GM21360 (cell line): ENCODE results near the gene ARHGEF19.

ENCODE experiments used
- ATAC-seq: cut with Tn5 transposase; IDR thresholded peaks from one replicate; pipeline ENCODE4 v1.9.1; 2021; ENCODE audit warnings: mild to moderate bottlenecking, moderate library complexity; ENCODE audit not compliant: unreplicated experiment

Gene ARHGEF19

DNA sequence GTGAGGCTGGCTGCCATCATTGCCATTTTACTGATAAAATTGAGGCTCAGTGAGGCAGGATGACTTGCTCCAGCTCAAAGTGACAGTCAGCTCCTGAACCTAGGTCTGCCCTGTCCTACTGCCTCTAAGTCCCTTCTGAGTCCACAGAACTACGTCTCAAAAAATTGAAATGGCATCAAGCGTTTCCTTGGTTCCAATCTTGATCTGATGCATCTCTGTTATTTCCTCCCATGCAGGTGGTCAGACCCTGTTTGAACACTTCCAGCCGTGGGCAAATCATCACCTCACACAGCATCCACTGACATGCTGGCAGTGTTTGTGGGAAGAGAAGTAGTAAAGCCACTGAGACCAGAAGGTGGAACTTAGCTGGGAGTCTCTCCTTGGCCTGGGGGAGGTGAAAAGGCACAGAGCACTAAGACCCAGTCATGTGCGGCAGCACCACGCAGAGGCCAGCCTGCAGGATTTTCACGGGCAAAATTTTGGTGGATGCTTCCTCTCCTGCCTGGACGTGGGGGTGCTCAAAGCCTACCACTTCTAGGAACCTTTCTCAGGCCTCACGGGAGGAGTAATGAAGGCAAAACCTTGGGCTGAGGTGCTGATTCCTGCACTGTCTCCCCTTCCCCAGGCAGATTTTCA lies 32.3 kb upstream of the ARHGEF19 start:
- ATAC-seq, result no peak

DNA sequence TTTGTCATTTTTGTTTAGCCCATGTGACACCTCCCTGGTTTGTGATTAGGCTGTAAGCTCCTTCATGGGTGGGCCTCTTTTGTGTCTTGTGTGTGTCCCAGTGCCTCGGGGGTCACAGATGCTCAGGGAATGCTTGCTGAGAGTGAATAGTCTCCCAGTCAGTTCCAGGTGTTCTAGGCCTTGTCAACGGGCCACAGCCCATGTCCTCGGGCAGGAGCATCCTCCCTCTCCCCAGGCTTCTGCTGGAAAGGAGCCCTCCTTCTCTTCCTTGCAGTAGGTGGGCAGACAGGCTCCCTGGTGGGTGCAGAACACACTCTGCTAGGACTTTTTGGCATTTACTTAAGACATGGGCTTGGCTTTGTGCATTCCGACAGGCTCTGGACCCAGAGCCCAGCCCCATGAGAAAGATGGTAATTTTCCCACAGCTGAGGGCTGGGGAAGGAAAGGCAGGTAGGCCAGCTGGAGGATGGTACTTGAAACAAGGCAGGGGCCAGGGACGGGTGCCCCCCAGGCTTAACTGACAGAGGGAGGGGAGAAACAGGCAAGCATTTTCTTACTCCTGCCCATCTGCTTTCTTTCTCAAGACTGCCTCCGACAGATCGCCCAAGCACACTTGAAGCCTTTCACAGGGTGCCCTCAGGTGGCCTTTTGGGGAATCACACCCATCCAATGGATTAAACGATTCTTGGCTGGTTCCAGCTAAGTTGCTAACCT lies 31.6 kb upstream of the ARHGEF19 start:
- no peak for ATAC-seq

DNA sequence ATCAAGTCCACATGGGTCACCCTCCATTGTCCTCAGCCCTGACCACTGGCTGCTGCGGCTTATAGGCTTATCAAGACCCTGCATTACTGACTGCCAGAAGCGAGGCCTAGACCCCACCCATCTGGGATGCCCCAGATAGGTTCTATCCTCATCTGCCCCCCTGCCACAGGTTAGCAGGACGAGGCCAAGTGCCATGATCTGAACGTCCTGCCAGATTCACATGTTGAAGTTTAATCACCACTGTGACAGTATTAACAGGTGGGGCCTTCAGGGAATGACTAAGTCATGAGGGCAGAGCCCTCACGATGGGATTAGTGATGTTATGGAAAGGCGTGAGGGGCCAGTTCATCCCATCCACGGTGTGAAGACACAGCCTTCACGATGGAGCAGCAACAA lies 30.8 kb upstream of the ARHGEF19 start:
- no peak for ATAC-seq

DNA sequence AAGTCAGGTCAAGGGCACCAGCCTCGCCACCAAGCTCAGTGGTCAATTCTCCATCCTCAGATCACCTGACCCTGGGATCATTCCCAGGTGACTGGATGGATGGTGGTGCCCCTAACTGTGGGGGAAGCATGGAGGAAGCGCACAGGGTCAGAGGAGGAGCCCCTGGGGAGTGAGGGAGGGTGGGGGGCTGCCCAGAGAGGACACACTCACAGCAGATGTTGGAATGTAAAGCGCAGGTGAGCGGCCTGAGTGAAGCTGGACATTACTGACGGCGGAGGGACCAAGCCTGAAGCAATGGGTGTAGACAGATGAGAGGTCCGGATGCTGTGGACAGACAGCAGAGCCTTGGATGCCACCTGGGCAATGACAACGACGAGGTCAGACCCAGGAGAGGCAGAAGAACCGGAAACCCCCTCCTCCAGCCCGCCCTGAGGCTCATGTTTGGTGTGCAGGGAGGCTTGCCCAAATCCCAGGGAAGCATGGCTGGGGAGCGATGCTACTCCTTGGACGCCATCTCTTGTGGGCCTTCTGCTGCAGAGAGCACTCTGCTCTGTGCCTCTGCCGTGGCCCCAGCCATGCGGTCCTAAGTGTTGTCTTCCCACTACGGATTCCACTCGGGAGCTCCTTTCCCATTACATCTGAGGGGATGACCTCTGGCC lies 30.2 kb upstream of the ARHGEF19 start:
- no peak for ATAC-seq

DNA sequence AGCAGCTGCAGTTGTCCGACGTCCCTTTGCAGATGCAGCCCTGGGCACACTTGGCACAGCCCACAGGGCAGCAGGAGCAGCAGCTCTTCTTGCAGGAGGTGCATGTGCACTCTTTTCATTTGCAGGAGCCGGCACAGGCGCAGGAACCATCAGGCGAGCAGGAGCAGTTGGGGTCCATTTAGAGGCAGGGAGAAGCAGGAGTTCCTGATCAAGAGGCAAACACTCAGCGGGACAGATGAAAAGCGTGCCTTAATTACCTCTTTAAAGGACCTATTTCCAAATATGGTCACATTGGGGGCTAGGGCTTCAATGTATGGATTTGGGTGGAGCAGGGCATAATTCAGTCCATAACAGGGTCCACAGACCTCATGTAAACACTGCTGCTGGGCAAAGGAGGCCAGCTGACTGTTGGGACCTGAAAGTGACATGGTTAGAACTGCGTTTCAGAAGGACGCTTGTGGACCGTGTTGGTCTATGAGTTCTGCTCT lies 28.8 kb upstream of the ARHGEF19 start:
- no peak for ATAC-seq

DNA sequence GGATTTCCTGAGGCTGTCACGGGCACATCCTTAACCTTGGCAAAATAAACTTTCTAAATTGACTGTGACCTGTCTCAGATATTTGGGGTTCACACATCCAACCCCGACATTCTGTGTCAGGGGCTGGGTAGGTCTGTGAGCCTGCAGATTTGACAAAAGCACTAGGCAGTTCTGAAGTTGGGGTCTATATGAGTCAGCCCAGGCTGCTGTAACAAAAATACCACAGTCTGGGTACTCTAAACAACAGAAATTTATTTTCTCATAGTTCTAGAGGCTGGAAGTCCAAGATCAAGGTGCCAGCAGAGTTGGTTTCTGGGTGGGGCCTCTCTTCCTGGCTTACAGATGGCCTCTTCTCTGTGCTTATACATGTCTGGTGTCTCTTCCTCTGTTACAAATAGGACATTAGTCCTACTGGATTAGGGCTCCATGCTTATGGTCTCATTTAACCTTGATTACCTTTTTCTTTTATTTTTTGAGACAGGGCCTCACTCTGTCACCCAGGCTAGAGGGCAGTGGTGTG lies 27.6 kb upstream of the ARHGEF19 start:
- ATAC-seq, result no peak

DNA sequence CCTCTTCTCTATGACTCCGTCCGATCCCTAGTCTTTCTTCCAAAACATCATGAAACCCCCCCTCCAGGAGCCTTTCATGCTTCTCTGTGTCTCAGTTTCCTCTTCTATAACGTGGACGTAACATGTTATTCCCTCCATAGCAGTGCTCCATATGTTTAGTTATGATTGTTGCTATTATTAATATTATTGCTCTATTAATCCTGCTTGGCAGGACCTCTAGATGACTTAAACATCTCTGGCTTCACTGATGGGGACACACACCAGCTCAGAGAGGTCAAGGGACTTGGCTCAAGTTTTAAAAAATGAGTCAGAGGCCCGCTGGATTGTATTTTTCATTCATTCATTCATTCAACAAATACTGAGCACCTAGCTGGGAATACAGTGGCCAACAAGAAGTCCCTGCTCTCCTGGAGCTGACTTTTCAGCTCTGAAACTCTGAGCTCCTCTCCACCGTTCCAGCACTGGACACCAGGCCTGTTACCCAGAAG lies 24.9 kb upstream of the ARHGEF19 start:
- ATAC-seq, result no peak

DNA sequence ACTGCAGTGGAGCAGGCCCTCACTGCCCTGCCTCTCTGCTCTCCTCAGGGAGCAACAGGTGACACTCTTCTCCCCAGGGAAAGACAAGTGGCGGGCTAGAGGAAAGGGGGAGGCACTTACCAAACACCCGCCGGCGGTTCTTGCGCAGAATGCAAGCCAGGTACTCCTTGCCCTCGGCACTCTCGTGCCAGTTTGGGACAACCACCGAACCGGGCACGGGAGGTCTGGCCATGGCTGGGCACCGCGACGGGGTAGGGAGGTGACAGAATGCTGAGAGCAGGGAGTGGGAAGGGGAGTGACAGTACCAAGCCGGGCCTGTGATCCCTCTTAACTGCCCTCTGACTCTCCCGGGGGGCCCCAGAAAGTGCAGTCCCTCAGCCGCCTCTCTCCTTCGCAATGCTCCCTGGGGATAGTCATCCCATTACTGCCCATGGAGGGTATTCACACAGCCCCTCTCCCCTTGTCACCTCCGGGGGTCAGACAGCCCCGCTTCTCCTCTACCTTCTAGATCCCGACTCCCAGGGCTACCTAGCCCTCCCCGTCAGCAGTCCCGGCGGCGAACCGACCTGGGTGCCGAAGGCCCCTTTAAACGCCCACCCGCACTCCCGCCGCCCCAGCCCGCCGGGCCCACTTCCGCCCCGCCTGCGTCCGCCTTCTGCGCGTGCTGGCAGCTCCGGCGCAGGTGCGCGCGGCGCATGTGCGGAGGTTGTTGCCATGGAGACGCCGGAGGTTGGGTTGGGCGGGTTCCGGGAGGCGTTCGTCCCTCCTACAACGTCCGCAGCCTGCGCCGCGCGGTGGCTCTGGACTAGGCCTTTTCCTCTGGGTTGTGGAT lies 24.3 kb upstream of the ARHGEF19 start, which contains the start of gene CPLANE2:
TSS of gene CPLANE2 (minus strand) at position 673 of the 832 bp plus-strand sequence. CDS start at position 232, 441 bp downstream.
- peak; percentile 79 for ATAC-seq

DNA sequence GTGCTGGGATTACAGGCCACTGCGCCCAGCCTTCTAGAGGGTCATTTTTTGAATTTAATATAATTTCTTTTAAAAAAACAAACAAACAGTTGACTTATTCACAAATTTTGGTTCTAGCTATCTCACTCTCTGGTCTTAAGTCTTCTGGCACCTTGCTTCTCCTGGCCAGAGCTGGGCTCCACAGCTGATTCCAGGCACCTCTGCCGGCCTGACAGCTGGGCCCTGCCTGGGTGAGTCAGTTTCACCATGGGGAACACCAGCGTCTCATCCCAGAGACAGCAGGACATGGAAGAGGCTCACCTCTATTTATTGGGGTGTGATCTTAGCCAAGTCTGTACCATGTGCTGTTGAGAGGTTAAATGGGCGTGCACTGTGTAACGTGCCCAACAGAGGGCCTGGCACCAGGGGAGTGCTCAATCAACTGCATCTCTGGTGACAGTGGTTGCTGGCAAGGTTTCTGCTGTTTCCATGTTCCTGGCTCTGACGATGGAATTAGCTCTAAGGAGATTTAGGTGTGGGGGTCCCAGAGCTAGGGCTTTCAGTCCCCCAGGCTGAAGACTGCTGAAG lies 23.6 kb upstream of the ARHGEF19 start:
- peak; percentile 45 for ATAC-seq

DNA sequence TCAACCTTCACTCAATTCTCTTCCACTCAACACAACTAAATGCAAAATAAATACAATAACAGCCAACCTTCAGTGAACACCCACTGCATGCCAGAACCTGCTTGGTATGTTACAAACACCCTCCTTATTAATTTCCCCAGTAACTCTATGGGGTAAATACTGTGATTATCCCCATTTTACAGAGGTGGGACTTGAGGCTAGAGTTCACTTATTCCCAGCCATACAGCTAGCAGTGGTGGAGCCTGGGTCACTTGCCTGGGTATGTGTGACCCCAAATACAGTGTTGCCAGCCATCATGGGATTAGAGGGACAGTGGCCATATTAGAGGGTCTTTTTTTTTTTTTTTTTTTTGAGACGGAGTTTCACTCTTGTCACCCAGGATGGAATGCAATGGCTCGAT lies 22.9 kb upstream of the ARHGEF19 start:
- no peak for ATAC-seq

DNA sequence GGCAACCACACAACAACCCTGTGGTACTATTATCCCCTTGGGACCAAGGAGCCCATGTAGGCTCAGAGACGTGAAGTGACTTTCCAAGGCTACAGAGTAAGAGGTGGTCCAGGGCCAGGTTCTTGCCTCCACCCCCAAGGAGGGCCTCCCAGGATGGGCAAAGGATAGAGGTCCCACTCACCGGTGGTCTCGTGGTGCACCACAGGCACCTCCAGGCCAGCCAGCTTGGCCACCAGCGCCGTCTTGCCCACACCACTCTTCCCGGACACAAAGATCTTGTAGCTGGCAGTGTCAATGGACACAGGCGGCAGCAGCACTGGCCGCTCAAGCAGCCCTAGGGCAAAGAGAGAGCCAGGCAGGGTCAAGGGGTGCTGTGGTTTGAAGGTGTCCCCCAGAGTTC lies 21.0 kb upstream of the ARHGEF19 start:
- ATAC-seq, result no peak

DNA sequence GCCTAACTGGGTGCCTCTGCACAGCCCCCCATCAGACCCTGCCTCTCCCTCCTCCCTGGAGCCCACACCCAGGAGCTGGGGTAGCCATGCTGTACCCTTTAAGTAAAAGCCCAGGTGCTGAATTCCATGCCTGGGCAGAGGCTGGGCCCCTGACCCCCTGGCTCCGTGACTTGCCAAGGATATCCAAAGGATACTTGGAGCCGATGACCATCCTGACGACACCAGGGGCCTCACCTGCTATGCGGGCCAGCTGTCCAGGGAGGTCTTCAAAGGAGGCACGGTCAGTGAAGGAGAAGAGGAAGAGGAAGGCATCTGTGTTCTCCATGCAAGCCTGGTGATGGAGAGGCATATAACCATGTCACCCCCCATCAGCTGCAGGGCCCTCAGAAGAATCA lies 19.9 kb upstream of the ARHGEF19 start:
- ATAC-seq, result no peak

DNA sequence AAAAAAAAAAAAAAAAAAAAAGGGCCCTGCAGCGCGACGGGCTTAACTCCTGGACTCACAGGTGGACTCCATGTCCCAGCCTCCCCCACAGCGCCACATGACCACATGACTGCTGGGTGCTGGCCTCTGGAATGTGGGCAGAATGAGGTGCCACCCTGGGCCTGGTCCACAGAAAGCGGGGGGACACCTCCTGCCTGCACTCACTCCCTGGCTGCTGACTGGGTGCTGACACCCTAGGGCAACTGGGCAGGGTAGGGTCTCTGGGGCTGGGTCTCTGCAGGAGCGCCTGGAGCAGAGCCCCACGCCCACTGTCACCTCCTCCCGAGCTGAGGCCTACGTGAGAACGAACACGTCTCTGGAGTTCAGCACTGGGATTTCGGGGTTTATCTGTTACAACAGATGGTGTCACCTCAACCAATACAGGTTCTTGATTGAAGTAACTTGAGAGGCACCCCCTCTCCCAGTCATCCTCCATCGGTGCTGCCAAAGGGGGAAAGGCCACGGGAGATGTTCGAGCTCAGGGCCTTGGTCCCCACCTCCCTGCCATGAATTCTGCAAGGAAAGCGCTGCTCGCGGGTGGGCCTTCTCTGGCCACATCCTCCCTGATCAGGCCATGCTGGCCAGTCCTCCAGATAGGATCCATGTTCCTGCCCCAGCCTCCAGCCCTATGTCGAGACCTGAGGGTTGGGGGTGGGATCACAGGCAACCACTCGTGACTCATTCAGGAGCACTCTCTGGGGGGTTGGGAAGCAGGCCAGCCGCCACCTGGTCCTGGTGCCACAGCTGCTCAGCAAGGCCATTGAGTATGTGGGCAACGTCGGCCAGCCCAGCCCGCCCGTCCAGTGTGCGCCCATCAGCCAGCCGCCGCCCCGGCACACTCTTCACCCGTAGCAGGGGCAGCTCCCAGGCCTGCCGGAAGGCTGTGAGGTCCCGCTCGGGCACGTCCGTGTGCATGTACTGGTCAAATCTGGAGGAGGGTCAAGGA lies 19.2 kb upstream of the ARHGEF19 start:
- no peak for ATAC-seq

DNA sequence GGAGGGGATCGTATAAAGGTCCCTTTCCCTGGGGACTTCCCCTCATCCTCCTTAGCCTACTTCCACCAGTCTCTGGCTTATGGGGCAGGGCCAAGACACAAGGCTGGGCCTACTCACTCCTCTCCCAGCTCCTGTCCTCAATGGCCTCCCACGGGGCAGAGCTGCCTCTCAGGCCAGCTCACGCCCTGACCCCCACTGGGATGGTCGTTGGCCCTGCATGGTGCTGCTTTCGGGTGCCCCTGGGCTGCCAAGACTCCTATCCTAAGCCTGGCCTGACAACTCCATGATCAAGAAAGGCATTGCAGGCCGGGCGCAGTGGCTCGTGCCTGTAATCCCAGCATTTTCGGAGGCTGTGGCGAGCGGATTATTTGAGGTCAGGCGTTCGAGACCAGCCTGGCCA lies 18.3 kb upstream of the ARHGEF19 start:
- no peak for ATAC-seq

DNA sequence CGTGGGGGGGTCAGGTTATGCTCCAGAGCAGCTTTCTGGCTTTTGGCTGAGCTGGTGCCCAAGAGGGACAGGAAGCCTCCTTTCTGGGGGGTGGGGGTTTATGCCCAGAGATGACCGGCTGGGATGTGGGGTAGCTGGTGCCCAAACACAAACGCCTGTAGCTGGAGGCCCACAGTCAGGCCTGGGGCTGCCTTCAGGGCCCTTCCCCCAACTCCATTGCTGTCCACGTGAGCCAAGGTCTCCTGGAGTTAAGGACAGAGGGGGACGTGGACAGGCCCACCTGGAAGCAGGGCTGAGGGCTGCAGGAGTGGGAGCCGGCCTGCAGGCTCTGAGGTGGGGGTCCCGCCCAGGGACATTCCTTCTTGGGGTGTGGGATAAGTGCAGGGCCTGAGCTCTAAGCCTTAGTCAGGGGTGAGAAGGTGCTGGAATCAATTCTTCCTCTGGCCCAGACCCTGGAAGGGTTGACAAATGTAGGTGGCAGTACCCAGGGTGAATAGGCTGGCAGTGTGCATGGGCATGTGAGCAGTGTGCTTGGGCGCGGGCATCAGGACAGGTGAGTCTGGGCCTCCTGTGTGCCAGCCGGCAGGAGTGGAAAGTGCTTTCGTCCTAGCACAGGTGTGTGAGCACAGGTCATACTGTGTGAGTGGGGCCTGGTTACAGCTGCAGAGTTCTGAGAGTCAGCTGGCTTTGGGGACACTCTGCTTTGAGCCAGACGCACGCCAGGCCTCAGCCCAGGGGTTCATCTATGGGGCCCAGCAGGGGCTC lies 17.7 kb upstream of the ARHGEF19 start:
- no peak for ATAC-seq

DNA sequence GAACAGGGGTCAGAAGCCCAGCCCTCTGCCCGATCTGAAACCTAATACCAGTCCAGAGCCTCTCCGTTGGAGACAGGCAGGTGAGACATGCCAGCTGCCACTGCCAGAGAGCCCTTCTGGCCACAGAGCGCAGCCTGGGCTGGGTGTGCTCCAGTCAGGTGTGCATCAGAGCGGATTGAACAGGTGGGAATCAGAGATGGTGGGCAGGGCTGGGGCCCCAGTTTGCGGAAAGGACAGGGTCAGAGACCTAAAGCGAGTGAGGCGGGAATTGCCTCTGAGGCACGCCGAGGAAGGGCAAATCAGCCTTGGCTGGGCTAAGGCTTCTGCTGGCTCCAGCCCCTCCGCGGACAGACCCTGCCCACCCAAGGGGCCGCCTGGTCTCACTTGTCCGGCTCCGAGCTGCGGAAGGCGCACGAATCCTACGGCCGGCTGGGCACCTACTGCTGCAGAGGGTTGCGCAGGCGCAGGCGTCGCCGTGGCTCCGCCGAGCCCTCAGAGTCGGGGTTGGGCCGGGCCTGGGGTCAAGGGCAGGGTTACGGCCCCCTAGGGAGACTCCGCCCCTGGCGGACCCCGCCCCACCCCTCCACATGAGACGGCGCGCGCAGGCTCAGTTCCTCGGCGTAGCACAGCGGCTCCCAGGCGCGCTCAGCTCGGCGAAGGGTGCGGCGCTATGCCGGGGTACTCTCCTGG lies 14.2 kb upstream of the ARHGEF19 start:
- ATAC-seq, result no peak

DNA sequence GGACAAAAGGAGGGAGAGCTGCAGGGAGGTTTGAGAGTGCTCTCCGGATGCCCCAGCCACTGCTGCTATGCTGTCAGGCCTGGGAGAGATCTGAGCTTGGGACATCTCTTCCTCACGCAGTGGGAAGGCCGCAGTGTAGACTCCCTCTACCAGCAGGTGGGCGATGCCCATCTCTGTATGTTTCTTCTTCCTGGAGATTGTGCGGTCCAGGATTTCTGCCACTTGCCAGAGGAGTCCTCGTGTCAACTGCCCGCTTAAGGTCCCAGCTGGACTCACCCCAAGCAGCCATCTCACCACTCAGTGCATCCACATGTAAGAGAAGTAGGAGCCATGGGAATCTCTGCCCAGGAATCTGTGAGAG lies 13.7 kb upstream of the ARHGEF19 start:
- ATAC-seq, result no peak

DNA sequence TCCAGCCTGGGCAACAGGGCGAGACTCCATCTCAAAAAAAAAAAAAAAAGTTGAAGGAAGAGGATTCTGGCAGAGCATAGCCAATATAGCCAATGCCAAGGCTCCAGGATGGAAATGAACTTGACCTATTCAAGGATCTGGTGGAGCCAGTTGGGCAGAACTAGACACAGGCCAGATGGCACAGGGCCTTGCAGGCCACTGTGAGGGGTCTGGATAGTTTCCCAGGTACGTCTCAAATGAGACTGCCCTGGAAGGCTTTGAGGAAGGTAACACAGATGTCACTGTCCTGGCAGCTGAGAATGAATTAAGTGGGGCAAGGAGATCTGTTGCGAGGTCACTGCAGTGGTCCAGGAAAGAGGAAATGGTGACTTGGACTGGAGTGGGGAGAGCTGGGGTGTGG lies 12.0 kb upstream of the ARHGEF19 start:
- no peak for ATAC-seq
